ENCODE measurements around the gene TOP1. TPM values are rescaled to one million over a fixed set of nuclear protein-coding genes. Genes with fewer than 3 reads are reported as not detected.
A peak's percentile ranks its signal among the peaks of the same experiment; 100 is the strongest.

The TOP1 gene
- total RNA-seq, 2 experiments from 2014 or later: 37.6 to 41.7 TPM

GRCh38 chr20:41000628-41001027 lies 28.0 kb upstream of the TOP1 start:
- POLR2A ChIA-PET: no interaction called here

GRCh38 chr20:41001497-41001896 lies 27.1 kb upstream of the TOP1 start:
- intact Hi-C loops (cut with DNase I, micrococcal nuclease): no loop called here
- Mint-ChIP-seq H3K27me3 (no peaks in the 10 kb centered on the region), H3K36me3 (ENCODE audit: low read depth) (no peaks in the 10 kb centered on the region), H3K27ac (no peak overlapping the region), H3K9me3 (no peaks in the 10 kb centered on the region), H3K4me1 (ENCODE audit: low read depth) (peaks cover 11% of the 10 kb centered on the region), H3K4me3 (no peak overlapping the region)
- DNase-seq: no peak
- no peaks in the 10 kb centered on the region for H3K27me3 ChIP-seq (ENCODE audit: control insufficient read depth in 1 of 2, insufficient read depth in 2 of 2, low read length in 2 of 2)
- H3K36me3 ChIP-seq (ENCODE audit: insufficient read depth, low read length): no peaks in the 10 kb centered on the region
- H3K27ac ChIP-seq (ENCODE audit: low read depth in 1 of 2, low read length in 2 of 2): no peak overlapping the region
- no peak for TF ChIP-seq CTCF (IDR thresholded peaks at IDR 0.05)
- no peak overlapping the region for H3K4me3 ChIP-seq (ENCODE audit: low read length)
- ChIA-PET POLR2A (no interaction called here), CTCF (interaction anchor here (1.3 to 2.4 kb wide), 2 partner anchors 10 to 11 kb away, joined by 3 to 10 read pairs; no protein-coding TSS in a partner anchor)
- ATAC-seq (ENCODE audit: poor library complexity): no peak
- H3K9me3 ChIP-seq (ENCODE audit: control insufficient read depth in 1 of 2, insufficient read depth in 1 of 2, low read length in 2 of 2): peaks cover 0 to 6% of the 10 kb centered on the region in 2 experiments
- H3K4me1 ChIP-seq (ENCODE audit: insufficient read depth, low read length): peaks cover 21% of the 10 kb centered on the region

More at GRCh38 chr20:41000628-41001027, 28.0 kb upstream of the TOP1 start:
- H3K36me3 ChIP-seq (ENCODE audit: insufficient read depth, low read length): no peaks in the 10 kb centered on the region
- intact Hi-C loops (cut with DNase I, micrococcal nuclease): no loop called here
- H3K27me3 ChIP-seq (ENCODE audit: control insufficient read depth in 1 of 2, insufficient read depth in 2 of 2, low read length in 2 of 2): no peaks in the 10 kb centered on the region
- Mint-ChIP-seq H3K4me3 (no peak overlapping the region), H3K27ac (no peak overlapping the region), H3K9me3 (no peaks in the 10 kb centered on the region), H3K4me1 (ENCODE audit: low read depth) (peaks cover 11% of the 10 kb centered on the region), H3K36me3 (ENCODE audit: low read depth) (no peaks in the 10 kb centered on the region), H3K27me3 (no peaks in the 10 kb centered on the region)
- ATAC-seq (ENCODE audit: poor library complexity) (no peak), DNase-seq (no peak)
- TF ChIP-seq CTCF (IDR thresholded peaks at IDR 0.05): no peak
- H3K9me3 ChIP-seq (ENCODE audit: control insufficient read depth in 1 of 2, insufficient read depth in 1 of 2, low read length in 2 of 2): no peaks in the 10 kb centered on the region
- CTCF ChIA-PET: no interaction called here
- H3K4me1 ChIP-seq (ENCODE audit: insufficient read depth, low read length): peaks cover 21% of the 10 kb centered on the region
- H3K4me3 ChIP-seq (ENCODE audit: low read length): no peak overlapping the region
- H3K27ac ChIP-seq (ENCODE audit: low read depth in 1 of 2, low read length in 2 of 2): no peak overlapping the region

- Histone ChIP-seq H3K9me3 (ENCODE audit: control insufficient read depth in 1 of 2, insufficient read depth in 1 of 2, low read length in 2 of 2) (peaks cover 0 to 6% of the 10 kb centered on the region in 2 experiments), H3K4me1 (ENCODE audit: insufficient read depth, low read length) (peaks cover 28% of the 10 kb centered on the region), H3K27me3 (ENCODE audit: control insufficient read depth in 1 of 2, insufficient read depth in 2 of 2, low read length in 2 of 2) (no peaks in the 10 kb centered on the region), H3K27ac (ENCODE audit: low read depth in 1 of 2, low read length in 2 of 2) (peak overlapping the region; percentile 22 to 88), H3K4me3 (ENCODE audit: low read length) (peak overlapping the region; percentile 45), H3K36me3 (ENCODE audit: insufficient read depth, low read length) (no peaks in the 10 kb centered on the region)
- Mint-ChIP-seq H3K27me3 (no peaks in the 10 kb centered on the region), H3K4me1 (ENCODE audit: low read depth) (peaks cover 14% of the 10 kb centered on the region), H3K36me3 (ENCODE audit: low read depth) (no peaks in the 10 kb centered on the region), H3K4me3 (no peak overlapping the region), H3K9me3 (no peaks in the 10 kb centered on the region), H3K27ac (peak overlapping the region; percentile 95)
- DNase-seq (no peak), ATAC-seq (ENCODE audit: poor library complexity) (no peak)
- POLR2A ChIA-PET: no interaction called here
- no peak for TF ChIP-seq CTCF (IDR thresholded peaks at IDR 0.05)
- CTCF ChIA-PET: interaction anchor here (2.4 kb wide), 1 partner anchor 12 kb away, joined by 10 read pairs; no protein-coding TSS in a partner anchor
- intact Hi-C loops (cut with DNase I, micrococcal nuclease): no loop called here
These were observed 25.8 kb upstream of the TOP1 start for GRCh38 chr20:41002842-41003142.
